Spleen (tissue), 11 donors: ENCODE data around the gene FYB1. TPM values are rescaled to one million over a fixed set of nuclear protein-coding genes. Genes with fewer than 3 reads are reported as not detected.

ENCODE experiments used
- DNase-seq: peaks from one replicate; pipeline ENCODE4 v3.0.0-alpha.2; 2020
- H3K27ac ChIP-seq, 8 donors: fragments of 200-600 bp; sonication (generic) in 7 of 8; 1 replicate in 4 of 8; 2 replicates in 4 of 8; pipeline versions ENCODE4 v1.5.0 to v1.8.0; 2016 to 2021; ENCODE audit warnings: inconsistent platforms in 4 of 8, mild to moderate bottlenecking in 4 of 8, moderate library complexity in 1 of 8
- H3K27me3 ChIP-seq, 7 donors: fragments of 200-600 bp; sonication (generic) in 6 of 7; replicated peaks in 1 of 7; 1 replicate in 4 of 7; 2 replicates in 3 of 7; pipeline versions ENCODE4 v1.5.0 to v1.8.0; 2016 to 2021; ENCODE audit warnings: inconsistent platforms in 3 of 7, mild to moderate bottlenecking in 1 of 7
- H3K36me3 ChIP-seq, 6 donors: fragments of 200-600 bp; sonication (generic) in 5 of 6; 1 replicate in 4 of 6; 2 replicates in 2 of 6; pipeline versions ENCODE4 v1.5.0 to v1.8.0; 2016 to 2021; ENCODE audit warnings: inconsistent platforms in 2 of 6
- H3K4me1 ChIP-seq, 6 donors: fragments of 200-600 bp; sonication (generic) in 5 of 6; 1 replicate in 3 of 6; 2 replicates in 3 of 6; pipeline versions ENCODE4 v1.5.0 to v1.8.0; 2016 to 2021; ENCODE audit warnings: inconsistent platforms in 3 of 6
- H3K4me3 ChIP-seq, 8 donors: fragments of 200-600 bp; sonication (generic) in 7 of 8; 1 replicate in 4 of 8; 2 replicates in 4 of 8; pipeline versions ENCODE4 v1.5.0 to v1.8.0; 2016 to 2021; ENCODE audit warnings: inconsistent platforms in 4 of 8, mild to moderate bottlenecking in 4 of 8, moderate library complexity in 2 of 8
- H3K9me3 ChIP-seq, 8 donors: fragments of 200-600 bp; sonication (generic) in 7 of 8; 1 replicate in 4 of 8; 2 replicates in 4 of 8; pipeline versions ENCODE4 v1.5.0 to v1.8.0; 2016 to 2021; ENCODE audit warnings: inconsistent platforms in 4 of 8
- POLR2A ChIP-seq, 3 donors: fragments of 450-650 bp; IDR thresholded peaks; one replicate each; pipeline ENCODE4 v1.5.1; 2017; ENCODE audit warnings: antibody characterized with exemption in 3 of 3, mild to moderate bottlenecking in 1 of 3
- POLR2AphosphoS5 ChIP-seq, 3 donors: sonication (generic); formaldehyde crosslinking; IDR thresholded peaks; one replicate each; pipeline ENCODE4 v1.5.1; 2017; ENCODE audit warnings: antibody characterized with exemption in 3 of 3
- WGBS, 5 donors: extraction: QIAGEN DNeasy Blood & Tissue Kit in 3 of 5; methylation state at CpG; one replicate each; pipeline versions ENCODE4 v1.1.5 to v1.1.7; 2013 to 2018; 5-methylcytosine and 5-hydroxymethylcytosine counted together
- intact Hi-C: fragments of 100-400 bp; cut with DNase I; formaldehyde crosslinking; loops from one replicate; pipeline ENCODE4 v1.15.0; 2023; ENCODE audit warnings: low total_unique reads
- polyA plus RNA-seq, 3 donors: library from polyadenylated mRNA; stranded (reverse); fragments of 200-250 nt; gene quantifications; one replicate each; pipeline ENCODE4 v1.2.1, GENCODE V29; 2013
- total RNA-seq, 7 donors: library from RNA; depleted of rRNA in 3 of 7; stranded (reverse); fragments of >200 nt in 3 of 7; fragmentation: NEBNext Ultra II Directional in 4 of 7; extraction: Animal tissue kit (Norgen Biotek cat#: 25700) in 4 of 7; gene quantifications; one replicate each; pipeline versions ENCODE4 v1.1.0 to v1.2.1, GENCODE V29; 2016 to 2021
- TF ChIP-seq, protein P1 (sequence below), 11 experiments: fragments of 200-600 bp in 7 of 11; fragments of 450-650 bp in 4 of 11; sonication (generic) in 4 of 11; IDR thresholded peaks in 8 of 11; conservative IDR thresholded peaks in 3 of 11; 1 replicate in 7 of 11; 2 replicates in 4 of 11; pipeline versions ENCODE4 v1.4.0 to v1.8.0; 2016 to 2021; ENCODE audit warnings: antibody characterized with exemption in 11 of 11, inconsistent platforms in 4 of 11, mild to moderate bottlenecking in 1 of 11
- donor health status: healthy with polysubstance abuse.
- donor health status: DM: no; HTN: no; CAD: no; lungs with moderate emphysema.
- donor health status: DM: no; HTN: no; CAD: no.
- donor health status: Bipolar disorder and iron deficiency.
- donor health status: healthy.
- donor health status: DM: no; HTN: no; CAD: no.
- donor health status: DM: yes; HTN: yes; CAD: no.

FYB1 gene
- total and polyA plus RNA-seq, 10 donors = 21.0 to 287 (median 200) TPM

DNA sequence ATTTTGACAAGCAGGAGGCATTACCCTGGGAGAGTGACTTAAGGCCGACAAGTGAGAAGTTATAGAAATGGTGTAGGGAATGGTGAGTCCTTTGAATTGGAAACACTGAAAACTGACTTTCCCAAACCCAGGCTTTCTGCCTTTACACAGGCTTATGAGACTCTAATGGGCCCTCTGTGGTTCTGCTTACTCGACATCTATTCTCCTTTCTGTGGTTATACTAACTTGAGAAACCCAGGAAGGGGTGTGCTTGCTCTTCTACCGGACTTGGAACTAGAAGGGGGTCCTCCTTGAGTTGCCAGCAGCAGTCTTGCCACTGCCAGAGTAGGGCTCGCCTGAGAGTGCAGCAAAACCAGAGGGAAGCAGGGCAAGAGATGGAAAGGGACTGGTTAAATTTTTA lies 63.3 kb downstream of the FYB1 start:
- no peaks in the 10 kb centered on the region for H3K9me3 ChIP-seq
- H3K4me3 ChIP-seq = no peak overlapping the region
- no peak for TF ChIP-seq POLR2A (IDR thresholded peaks at IDR 0.05)
- H3K27ac ChIP-seq = peak overlapping the region in 4 of 8 donors; percentile 5 to 56 (median 14)
- intact Hi-C loops = no loop called here
- DNase-seq = no peak
- H3K36me3 ChIP-seq = peaks cover 0 to 32% (median 6%) of the 10 kb centered on the region in 6 donors
- H3K27me3 ChIP-seq = no peaks in the 10 kb centered on the region
- peaks cover 0 to 100% (median 38%) of the 10 kb centered on the region in 6 donors for H3K4me1 ChIP-seq
- 49 to 62% (median 53%) methylated on average over 4 of the region's 4 CpGs for WGBS, 5 donors

DNA sequence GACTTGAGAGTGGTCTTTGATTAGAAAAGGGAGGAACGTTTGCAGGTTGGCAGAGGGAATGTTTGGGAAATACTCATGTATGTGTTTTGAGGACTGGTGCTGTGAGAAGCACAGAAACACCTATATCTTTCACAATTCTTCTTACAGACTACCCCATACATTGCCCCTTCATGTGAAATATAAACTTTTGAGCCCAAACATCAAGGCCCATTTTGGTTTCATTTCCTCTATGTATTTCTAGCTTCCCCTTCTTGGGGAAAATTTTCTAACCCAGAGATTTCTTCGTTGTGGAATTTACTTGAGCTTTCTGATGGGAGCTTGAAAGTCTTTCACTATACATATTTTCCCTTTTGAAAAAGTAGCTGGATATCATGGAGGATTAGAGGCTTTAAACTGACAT lies 67.6 kb downstream of the FYB1 start:
- Histone ChIP-seq H3K9me3 (no peaks in the 10 kb centered on the region), H3K27ac (peak overlapping the region in 5 of 8 donors; percentile 22 to 68 (median 42)), H3K36me3 (peaks cover 0 to 63% (median 7%) of the 10 kb centered on the region in 6 donors), H3K4me1 (peaks cover 3 to 90% (median 39%) of the 10 kb centered on the region in 6 donors), H3K4me3 (no peak overlapping the region), H3K27me3 (no peaks in the 10 kb centered on the region)
- WGBS, 5 donors = 40 to 57% (median 46%) methylated on average over 2 of the region's 2 CpGs
- TF ChIP-seq POLR2A (IDR thresholded peaks at IDR 0.05) (no peak), POLR2AphosphoS5 (IDR thresholded peaks at IDR 0.05) (no peak)
- TF ChIP-seq, protein P1, sequence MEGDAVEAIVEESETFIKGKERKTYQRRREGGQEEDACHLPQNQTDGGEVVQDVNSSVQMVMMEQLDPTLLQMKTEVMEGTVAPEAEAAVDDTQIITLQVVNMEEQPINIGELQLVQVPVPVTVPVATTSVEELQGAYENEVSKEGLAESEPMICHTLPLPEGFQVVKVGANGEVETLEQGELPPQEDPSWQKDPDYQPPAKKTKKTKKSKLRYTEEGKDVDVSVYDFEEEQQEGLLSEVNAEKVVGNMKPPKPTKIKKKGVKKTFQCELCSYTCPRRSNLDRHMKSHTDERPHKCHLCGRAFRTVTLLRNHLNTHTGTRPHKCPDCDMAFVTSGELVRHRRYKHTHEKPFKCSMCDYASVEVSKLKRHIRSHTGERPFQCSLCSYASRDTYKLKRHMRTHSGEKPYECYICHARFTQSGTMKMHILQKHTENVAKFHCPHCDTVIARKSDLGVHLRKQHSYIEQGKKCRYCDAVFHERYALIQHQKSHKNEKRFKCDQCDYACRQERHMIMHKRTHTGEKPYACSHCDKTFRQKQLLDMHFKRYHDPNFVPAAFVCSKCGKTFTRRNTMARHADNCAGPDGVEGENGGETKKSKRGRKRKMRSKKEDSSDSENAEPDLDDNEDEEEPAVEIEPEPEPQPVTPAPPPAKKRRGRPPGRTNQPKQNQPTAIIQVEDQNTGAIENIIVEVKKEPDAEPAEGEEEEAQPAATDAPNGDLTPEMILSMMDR (IDR thresholded peaks at IDR 0.05 in 8 of 11, conservative IDR thresholded peaks at IDR 0.05 in 3 of 11) = no peak
- intact Hi-C loops = no loop called here
- DNase-seq = no peak

DNA sequence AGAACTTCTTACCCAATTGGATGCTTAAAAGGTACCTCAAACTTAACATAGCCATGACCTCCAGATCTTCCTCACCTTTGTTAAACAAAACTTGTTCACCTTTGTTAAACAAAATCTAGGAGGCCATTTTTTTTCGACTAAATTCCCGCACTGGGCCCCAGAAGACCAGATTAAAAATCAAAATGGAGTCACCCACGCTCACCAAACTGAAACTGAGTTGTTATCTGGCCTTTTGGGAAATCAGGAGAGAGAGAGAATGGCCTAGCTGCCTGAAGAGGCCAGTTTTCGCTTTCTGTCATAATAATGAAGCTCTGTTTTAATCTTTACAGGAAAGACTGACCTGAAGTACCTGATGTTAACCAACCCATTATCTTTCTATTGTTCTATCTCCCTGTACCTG lies 69.4 kb downstream of the FYB1 start:
- Histone ChIP-seq H3K27me3 (no peaks in the 10 kb centered on the region), H3K27ac (peak overlapping the region in 3 of 8 donors; percentile 42 to 68 (median 52)), H3K4me1 (peaks cover 3 to 84% (median 36%) of the 10 kb centered on the region in 6 donors), H3K36me3 (peaks cover 0 to 76% (median 7%) of the 10 kb centered on the region in 6 donors), H3K9me3 (no peaks in the 10 kb centered on the region), H3K4me3 (no peak overlapping the region)
- intact Hi-C loops = loop anchor here (10.0 kb wide), 1 partner anchor 135 kb away; no protein-coding TSS in a partner anchor
- TF ChIP-seq POLR2AphosphoS5 (IDR thresholded peaks at IDR 0.05) (no peak), POLR2A (IDR thresholded peaks at IDR 0.05) (no peak)
- TF ChIP-seq, protein P1 (IDR thresholded peaks at IDR 0.05 in 8 of 11, conservative IDR thresholded peaks at IDR 0.05 in 3 of 11) = no peak
- no peak for DNase-seq
- 92 to 97% (median 95%) methylated on average over 4 of the region's 4 CpGs for WGBS, 5 donors

DNA sequence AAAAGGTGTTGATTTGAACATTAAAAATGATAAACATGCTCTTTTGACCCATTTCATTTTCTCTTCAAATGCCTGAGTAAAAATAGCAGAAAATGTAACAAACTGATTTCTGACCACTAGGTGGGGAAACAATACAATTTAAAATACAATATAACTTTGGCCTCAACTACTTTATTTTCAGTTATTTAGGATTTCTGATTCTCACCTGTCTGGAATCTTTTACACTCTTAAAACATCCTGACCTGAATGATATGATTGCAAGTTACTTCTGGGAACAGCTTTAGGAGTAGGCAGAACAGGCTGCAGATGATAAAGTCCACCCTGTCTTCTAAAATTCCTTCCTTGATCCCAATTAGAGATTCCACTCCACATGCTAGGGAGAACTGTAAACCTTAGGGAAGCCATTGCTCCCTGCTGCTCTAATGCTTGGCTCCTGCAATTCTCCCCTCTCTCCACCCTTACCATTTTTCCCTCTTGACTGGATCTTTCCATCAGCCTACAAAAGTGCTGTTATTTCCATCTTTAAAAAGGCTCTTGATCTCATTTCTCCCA lies 70.3 kb downstream of the FYB1 start:
- no peaks in the 10 kb centered on the region for H3K9me3 ChIP-seq
- peaks cover 3 to 77% (median 36%) of the 10 kb centered on the region in 6 donors for H3K4me1 ChIP-seq
- H3K27me3 ChIP-seq = no peaks in the 10 kb centered on the region
- no peak for TF ChIP-seq POLR2A (IDR thresholded peaks at IDR 0.05)
- TF ChIP-seq, protein P1 (IDR thresholded peaks at IDR 0.05 in 8 of 11, conservative IDR thresholded peaks at IDR 0.05 in 3 of 11) = peak in 10 of 11 experiments; percentile 12 to 57 (median 40)
- peak overlapping the region in 3 of 8 donors; percentile 42 to 68 (median 52) for H3K27ac ChIP-seq
- peaks cover 0 to 81% (median 7%) of the 10 kb centered on the region in 6 donors for H3K36me3 ChIP-seq
- DNase-seq = no peak
- intact Hi-C loops = loop anchor here (10.0 kb wide), 1 partner anchor 136 kb away; no protein-coding TSS in a partner anchor
- no peak overlapping the region for H3K4me3 ChIP-seq
